Measurements from ENCODE around the gene HCK. TPM values are rescaled to one million over a fixed set of nuclear protein-coding genes. Genes with fewer than 3 reads are reported as not detected.
"Not testable (repeated sequence)": the region's sequence is repeated elsewhere in the genome, so short reads cannot be mapped to it uniquely, and the experiment has no call there.

HCK gene
- total RNA-seq, 1 experiment from 2014 or later = 0.76 TPM

GRCh38 chr20:32019156-32019510, 32.9 kb upstream of the HCK start:
- DNase-seq = peak; percentile 96
- Histone ChIP-seq H3K27me3 (ENCODE audit: control insufficient read depth, insufficient read depth, low read length) (peaks cover 12% of the 10 kb centered on the region), H3K4me3 (ENCODE audit: insufficient read depth, low read depth, low read length) (peak overlapping the region; percentile 50), H3K36me3 (replicated peaks; ENCODE audit: control insufficient read depth, insufficient read depth, low read length) (no peaks in the 10 kb centered on the region)

- Histone ChIP-seq H3K27me3 (ENCODE audit: control insufficient read depth, insufficient read depth, low read length) (peaks cover 12% of the 10 kb centered on the region), H3K4me3 (ENCODE audit: insufficient read depth, low read depth, low read length) (peak overlapping the region; percentile 50; the same call in 1 of the 2 replicates), H3K36me3 (replicated peaks; ENCODE audit: control insufficient read depth, insufficient read depth, low read length) (no peaks in the 10 kb centered on the region)
- DNase-seq = peak; percentile 26
These were observed 32.2 kb upstream of the HCK start for GRCh38 chr20:32019563-32020463.

DNA sequence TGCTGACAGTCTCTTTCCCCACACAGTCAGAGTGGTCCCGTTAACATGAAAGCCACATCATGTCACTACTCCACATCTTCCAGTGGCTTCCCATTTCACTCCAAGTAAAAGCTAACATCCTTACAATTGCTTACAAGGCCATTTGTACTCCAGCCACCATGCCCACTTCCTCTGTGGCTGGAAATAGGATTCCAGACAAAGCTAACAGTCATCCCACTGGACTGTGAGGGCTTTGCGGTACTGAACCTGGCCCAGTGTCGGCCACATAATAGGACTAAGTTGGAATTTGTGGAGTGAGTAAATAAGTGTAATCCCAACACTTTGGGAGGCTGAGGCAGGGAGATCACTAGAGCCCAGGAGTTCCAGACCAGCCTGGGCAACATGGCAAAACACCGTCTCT, 31.0 kb upstream of the HCK start:
- no peaks in the 10 kb centered on the region; the same call in 1 of the 2 replicates for H3K36me3 ChIP-seq (replicated peaks; ENCODE audit: control insufficient read depth, insufficient read depth, low read length)
- no peak for DNase-seq
- H3K4me3 ChIP-seq (ENCODE audit: insufficient read depth, low read depth, low read length) = no peak overlapping the region
- H3K27me3 ChIP-seq (ENCODE audit: control insufficient read depth, insufficient read depth, low read length) = peaks cover 12% of the 10 kb centered on the region

DNA sequence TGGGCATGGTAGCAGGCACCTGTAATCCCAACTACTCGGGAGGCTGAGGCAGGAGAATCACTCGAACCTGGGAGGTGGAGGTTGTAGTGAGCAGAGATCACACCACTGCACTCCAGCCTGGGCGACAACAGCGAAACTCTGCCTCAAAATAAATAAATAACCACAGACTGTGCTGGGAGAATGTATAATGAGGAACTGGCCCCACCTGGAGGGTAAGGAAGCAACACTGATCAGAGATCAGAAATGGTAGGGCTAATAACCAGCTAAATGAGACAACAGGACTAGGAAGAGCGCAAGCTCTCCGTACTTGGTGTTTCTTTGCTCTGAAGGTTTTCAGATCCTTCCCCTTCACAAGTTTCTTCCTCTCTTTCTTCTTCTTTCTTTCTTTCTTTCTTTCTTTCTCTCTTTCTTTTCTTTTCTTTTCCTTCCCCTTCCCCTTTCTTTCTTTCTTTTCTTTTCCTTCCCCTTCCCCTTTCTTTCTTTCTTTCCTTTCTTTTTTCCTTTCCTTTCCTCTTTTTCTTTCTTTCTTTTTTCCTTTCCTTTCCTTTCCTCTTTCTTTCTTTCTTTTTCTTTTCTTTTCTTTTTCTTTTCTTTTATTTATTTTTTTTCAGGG, 27.3 kb upstream of the HCK start:
- Histone ChIP-seq H3K27me3 (ENCODE audit: control insufficient read depth, insufficient read depth, low read length) (peaks cover 3% of the 10 kb centered on the region; the same call in 1 of the 2 replicates), H3K36me3 (replicated peaks; ENCODE audit: control insufficient read depth, insufficient read depth, low read length) (peaks cover 3% of the 10 kb centered on the region), H3K4me3 (ENCODE audit: insufficient read depth, low read depth, low read length) (no peak overlapping the region)
- no peak for DNase-seq

DNA sequence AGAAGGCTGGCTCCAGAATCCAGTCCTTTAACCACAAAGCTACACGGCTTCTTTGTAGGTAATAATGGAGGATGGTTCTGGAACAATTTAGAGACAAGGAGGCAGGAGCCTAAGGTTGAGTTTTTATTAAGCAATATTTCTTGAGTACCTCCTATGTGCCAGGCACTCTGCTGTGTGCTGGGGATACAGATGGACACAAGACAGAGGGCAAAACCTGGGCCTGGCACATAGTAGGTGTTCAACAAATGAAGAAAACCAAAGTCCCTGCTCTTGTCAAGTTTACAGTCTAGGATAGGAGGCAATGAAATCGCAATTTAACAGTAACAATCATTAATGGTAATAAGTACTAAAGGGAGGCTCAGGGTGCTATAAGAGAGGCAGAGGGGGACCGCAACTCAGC, 24.4 kb upstream of the HCK start:
- H3K27me3 ChIP-seq (ENCODE audit: control insufficient read depth, insufficient read depth, low read length) = no peaks in the 10 kb centered on the region
- H3K4me3 ChIP-seq (ENCODE audit: insufficient read depth, low read depth, low read length) = no peak overlapping the region
- DNase-seq = no peak
- peaks cover 3% of the 10 kb centered on the region for H3K36me3 ChIP-seq (replicated peaks; ENCODE audit: control insufficient read depth, insufficient read depth, low read length)

DNA sequence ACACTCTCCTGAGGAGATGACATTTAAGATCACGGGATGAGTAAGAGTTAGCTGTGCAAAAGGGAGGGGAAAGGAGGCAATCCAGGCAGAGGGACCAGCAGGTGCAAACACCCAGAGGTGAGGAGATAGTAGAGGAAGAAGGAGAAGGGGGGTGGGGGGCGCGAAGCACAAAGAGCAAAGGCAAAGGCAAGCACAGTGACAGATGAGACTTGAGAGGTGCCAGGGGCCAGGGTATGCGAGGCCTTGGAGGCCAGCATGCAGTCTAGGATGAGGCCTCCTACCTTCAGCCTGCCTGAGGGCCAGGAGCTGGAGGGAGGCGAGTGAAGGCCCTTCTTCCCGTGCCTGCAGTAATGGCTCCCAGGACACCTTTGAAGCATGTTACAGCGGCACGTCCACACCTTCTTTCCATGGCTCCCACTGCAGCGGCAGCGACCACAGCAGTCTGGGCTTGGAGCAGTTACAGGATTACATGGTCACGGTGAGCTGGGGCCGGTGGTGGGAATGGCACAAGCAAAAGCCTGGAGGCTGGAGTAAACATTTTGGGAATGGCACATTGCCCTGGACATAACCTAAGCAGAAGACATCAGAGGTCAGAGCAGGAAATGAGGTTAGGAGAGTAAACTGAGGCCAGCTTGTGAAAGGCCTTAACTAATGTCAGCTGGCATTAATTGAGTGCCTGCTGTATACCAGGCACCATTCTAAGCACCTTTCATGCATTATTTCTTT, 23.2 kb upstream of the HCK start:
- DNase-seq = peak; percentile 62
- Histone ChIP-seq H3K36me3 (replicated peaks; ENCODE audit: control insufficient read depth, insufficient read depth, low read length) (peaks cover 3% of the 10 kb centered on the region), H3K4me3 (ENCODE audit: insufficient read depth, low read depth, low read length) (no peak overlapping the region), H3K27me3 (ENCODE audit: control insufficient read depth, insufficient read depth, low read length) (no peaks in the 10 kb centered on the region)

DNA sequence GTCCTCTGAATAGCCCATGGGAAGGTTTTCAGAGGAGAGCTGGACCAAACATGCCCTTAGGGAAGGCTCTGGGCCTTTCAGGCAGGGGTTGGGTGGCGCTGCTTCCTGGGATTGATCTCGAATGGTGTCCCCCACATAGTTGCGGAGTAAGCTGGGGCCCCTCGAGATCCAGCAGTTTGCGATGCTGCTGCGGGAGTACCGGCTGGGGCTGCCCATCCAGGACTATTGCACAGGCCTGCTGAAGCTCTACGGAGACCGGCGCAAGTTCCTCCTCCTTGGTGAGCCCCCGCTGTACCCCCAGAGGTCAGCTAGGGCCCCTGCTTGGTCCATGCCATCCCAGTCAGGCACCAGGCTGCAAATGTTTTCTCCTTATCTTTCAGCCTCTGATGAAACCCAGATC, 22.5 kb upstream of the HCK start:
- DNase-seq = no peak
- peaks cover 3% of the 10 kb centered on the region for H3K36me3 ChIP-seq (replicated peaks; ENCODE audit: control insufficient read depth, insufficient read depth, low read length)
- no peak overlapping the region for H3K4me3 ChIP-seq (ENCODE audit: insufficient read depth, low read depth, low read length)
- H3K27me3 ChIP-seq (ENCODE audit: control insufficient read depth, insufficient read depth, low read length) = no peaks in the 10 kb centered on the region

DNA sequence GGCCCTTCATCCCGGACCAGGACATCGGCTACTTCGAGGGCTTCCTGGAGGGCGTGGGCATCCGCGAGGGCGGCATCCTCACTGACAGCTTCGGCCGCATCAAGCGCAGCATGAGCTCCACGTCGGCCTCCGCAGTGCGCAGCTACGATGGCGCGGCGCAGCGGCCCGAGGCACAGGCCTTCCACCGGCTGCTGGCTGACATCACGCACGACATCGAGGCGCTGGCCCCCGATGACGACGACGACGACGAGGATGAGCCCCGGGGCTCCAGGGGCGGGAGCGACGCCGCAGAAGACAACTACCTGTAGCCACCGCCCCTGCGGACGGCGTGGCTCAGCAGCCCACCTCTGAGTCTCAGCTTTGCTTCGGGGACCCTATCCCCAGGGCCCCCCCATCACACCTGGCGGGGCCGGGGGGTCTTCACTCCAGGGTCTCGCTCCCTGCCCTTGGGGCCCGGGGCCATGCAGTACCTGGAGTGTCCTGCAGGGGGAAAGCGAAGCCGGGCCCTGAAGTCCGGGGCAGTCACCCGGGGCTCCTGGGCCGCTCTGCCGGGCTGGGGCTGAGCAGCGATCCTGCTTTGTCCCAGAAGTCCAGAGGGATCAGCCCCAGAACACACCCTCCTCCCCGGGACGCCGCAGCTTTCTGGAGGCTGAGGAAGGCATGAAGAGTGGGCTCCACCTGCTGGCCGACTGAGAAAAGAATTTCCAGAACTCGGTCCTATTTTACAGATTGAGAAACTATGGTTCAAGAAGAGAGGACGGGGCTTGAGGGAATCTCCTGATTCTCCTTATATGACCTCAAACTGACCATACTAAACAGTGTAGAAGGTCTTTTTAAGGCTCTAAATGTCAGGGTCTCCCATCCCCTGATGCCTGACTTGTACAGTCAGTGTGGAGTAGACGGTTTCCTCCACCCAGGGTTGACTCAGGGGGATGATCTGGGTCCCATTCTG, 20.8 kb upstream of the HCK start:
- peak; percentile 99 for DNase-seq
- Histone ChIP-seq H3K4me3 (ENCODE audit: insufficient read depth, low read depth, low read length) (peak overlapping the region; percentile 22; the same call in 1 of the 2 replicates), H3K36me3 (replicated peaks; ENCODE audit: control insufficient read depth, insufficient read depth, low read length) (peaks cover 3% of the 10 kb centered on the region), H3K27me3 (ENCODE audit: control insufficient read depth, insufficient read depth, low read length) (no peaks in the 10 kb centered on the region)

DNA sequence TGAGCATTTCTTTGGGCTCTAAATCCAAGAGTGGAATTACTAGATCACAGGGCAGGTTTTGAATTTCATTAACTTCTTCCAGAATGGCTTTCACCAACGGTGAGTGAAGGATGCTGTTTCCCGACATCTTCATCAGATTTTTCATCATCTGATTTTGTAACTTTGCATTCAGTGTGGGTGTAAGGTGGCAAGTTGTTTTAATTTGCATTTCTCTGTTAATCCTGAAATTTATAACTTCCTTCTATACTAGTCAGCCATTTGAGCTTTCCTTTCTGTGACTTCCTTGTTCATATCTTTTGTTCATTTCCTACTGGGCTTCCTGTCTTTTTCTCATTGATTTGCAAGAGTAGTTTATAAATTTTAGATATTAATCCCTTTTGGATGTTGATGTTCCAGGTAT, 18.7 kb upstream of the HCK start:
- H3K4me3 ChIP-seq (ENCODE audit: insufficient read depth, low read depth, low read length) = no peak overlapping the region
- DNase-seq = no peak
- peaks cover 3% of the 10 kb centered on the region; the same call in 1 of the 2 replicates for H3K36me3 ChIP-seq (replicated peaks; ENCODE audit: control insufficient read depth, insufficient read depth, low read length)
- H3K27me3 ChIP-seq (ENCODE audit: control insufficient read depth, insufficient read depth, low read length) = no peaks in the 10 kb centered on the region

- not testable (repeated sequence) for H3K4me3 ChIP-seq (ENCODE audit: insufficient read depth, low read depth, low read length); H3K36me3 ChIP-seq (replicated peaks; ENCODE audit: control insufficient read depth, insufficient read depth, low read length); DNase-seq; H3K27me3 ChIP-seq (ENCODE audit: control insufficient read depth, insufficient read depth, low read length)
These were observed 18.3 kb upstream of the HCK start for GRCh38 chr20:32033721-32034120.

DNA sequence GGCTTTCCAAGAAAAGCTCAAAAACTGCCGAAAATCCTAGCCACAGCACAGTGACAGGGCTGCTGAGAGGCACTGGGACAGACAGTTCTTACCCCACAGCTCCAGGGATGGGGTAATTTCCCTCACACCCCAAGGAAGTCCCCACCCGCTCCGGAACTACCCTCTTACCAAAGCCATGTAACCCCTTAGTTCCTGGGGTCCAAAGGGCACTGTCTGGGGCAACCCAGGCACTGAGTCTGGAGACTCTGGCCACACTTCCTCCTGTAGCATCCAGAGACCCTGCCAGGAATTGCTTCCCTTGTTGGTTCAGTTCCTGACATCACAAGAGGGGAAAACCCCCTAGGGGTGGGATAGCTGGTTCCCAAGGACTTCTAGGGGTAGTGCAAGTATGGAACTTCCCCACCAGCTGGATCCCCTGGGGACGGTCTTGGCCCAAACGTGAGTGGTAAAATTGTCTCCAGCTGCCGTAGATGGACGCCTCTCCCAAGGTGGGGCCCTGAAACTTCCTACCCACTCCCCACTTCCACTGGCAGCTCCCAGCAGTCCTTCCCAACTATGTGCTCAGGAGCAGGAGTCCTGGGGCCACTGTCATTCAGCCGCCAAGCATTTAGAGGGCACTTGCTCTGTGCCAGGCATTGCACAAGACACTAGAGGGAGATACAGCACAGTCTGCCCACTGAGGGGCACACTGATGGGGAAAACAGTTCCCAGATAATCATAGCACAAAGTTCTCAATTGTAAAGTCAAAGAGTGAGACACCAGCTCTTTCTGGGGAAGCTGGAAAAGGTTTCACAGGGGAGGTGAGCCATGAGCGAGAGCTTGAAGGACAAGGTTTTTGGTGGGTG, 17.2 kb upstream of the HCK start:
- no peaks in the 10 kb centered on the region for H3K27me3 ChIP-seq (ENCODE audit: control insufficient read depth, insufficient read depth, low read length)
- DNase-seq = no peak
- no peak overlapping the region for H3K4me3 ChIP-seq (ENCODE audit: insufficient read depth, low read depth, low read length)
- no peaks in the 10 kb centered on the region for H3K36me3 ChIP-seq (replicated peaks; ENCODE audit: control insufficient read depth, insufficient read depth, low read length)

DNA sequence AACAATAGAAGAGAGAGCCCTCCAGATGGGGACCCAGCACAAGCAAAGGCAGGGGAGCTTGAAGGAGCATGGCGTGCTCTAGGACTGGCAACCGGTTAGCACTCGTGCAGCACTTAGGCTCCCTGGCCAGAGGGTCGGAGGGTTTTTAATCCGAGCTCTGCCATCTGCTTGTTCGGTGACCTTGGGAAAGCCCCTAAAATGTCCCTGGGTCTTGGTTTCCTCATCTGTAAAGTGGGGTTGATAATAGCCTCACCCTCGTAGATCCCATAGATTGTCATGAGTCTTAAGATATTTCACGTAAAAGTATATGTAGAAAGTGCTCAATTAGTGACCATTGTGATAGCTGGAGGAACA, 16.6 kb upstream of the HCK start:
- DNase-seq = no peak
- Histone ChIP-seq H3K36me3 (replicated peaks; ENCODE audit: control insufficient read depth, insufficient read depth, low read length) (no peaks in the 10 kb centered on the region), H3K4me3 (ENCODE audit: insufficient read depth, low read depth, low read length) (no peak overlapping the region), H3K27me3 (ENCODE audit: control insufficient read depth, insufficient read depth, low read length) (no peaks in the 10 kb centered on the region)

- Histone ChIP-seq H3K27me3 (ENCODE audit: control insufficient read depth, insufficient read depth, low read length) (no peaks in the 10 kb centered on the region; the same call in 1 of the 2 replicates), H3K4me3 (ENCODE audit: insufficient read depth, low read depth, low read length) (no peak overlapping the region), H3K36me3 (replicated peaks; ENCODE audit: control insufficient read depth, insufficient read depth, low read length) (no peaks in the 10 kb centered on the region)
- DNase-seq = no peak
These were observed 15.8 kb upstream of the HCK start for GRCh38 chr20:32036252-32036651.
